ENCODE results near the gene ZBTB42. TPM values are rescaled to one million over a fixed set of nuclear protein-coding genes. Genes with fewer than 3 reads are reported as not detected.
A peak's percentile ranks its signal among the peaks of the same experiment; 100 is the strongest.

ZBTB42 gene
- polyA plus RNA-seq, 1 of the 3 experiments (the other 2 are of a cell fraction), result 3.1 TPM

DNA sequence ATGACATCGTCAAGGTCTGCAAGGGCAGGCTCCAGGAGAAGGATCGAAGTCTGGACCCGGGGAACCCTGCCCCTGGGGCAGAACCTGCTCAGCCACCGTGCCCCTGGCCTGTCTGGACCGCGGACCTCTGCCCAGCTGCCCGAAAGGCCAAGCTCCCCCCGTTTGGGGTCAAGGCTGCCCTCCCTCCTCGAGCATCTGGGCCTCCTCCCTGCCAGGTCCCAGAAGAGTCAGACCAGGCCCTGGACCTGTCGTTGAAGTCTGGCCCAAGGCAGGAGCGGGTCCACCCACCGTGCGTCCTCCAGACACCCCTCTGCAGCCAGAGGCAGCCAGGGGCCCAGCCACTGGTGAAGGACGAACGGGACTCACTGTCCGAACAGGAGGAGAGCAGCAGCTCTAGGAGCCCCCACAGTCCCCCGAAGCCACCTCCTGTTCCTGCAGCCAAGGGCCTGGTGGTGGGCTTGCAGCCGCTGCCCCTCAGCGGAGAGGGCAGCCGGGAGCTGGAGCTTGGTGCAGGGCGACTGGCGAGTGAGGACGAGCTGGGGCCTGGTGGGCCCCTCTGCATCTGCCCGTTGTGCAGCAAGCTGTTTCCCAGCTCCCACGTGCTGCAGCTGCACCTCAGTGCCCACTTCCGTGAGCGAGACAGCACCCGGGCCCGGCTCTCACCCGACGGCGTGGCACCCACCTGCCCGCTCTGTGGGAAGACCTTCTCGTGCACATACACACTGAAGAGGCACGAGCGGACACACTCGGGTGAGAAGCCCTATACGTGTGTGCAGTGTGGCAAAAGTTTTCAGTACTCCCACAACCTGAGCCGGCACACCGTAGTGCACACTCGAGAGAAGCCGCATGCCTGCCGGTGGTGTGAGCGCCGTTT is 856 bp downstream of the ZBTB42 start:
- no peak overlapping the region for H2AFZ ChIP-seq (ENCODE audit: low read depth)
- no peaks in the 10 kb centered on the region for H3K79me2 ChIP-seq (ENCODE audit: insufficient read depth)
- H3K9me3 ChIP-seq, result no peaks in the 10 kb centered on the region
- 78% methylated on average over 22 of the region's 45 CpGs for WGBS (ENCODE audit: low lambda C conversion rate)
- TF ChIP-seq EP300 (IDR thresholded peaks at IDR 0.05; ENCODE audit: borderline replicate concordance in 1 of 2, low read depth in 1 of 2, low read length in 1 of 2) (no peak), GABPA (IDR thresholded peaks at IDR 0.05; ENCODE audit: low read depth) (no peak), NFIC (IDR thresholded peaks at IDR 0.05; ENCODE audit: borderline replicate concordance) (no peak), ELF1 (IDR thresholded peaks at IDR 0.05) (no peak), JUND (IDR thresholded peaks at IDR 0.05) (no peak), RCOR1 (IDR thresholded peaks at IDR 0.05; ENCODE audit: low read length) (no peak), RAD21 (IDR thresholded peaks at IDR 0.05; ENCODE audit: low read length) (no peak), SIN3A (IDR thresholded peaks at IDR 0.05; ENCODE audit: borderline replicate concordance, low read depth, low read length) (no peak), NRF1 (IDR thresholded peaks at IDR 0.05; ENCODE audit: low read depth, low read length) (no peak), POLR2AphosphoS5 (IDR thresholded peaks at IDR 0.05; ENCODE audit: low read depth, low read length) (no peak), EZH2phosphoT487 (IDR thresholded peaks at IDR 0.05; ENCODE audit: borderline replicate concordance, low read depth) (no peak), SMC3 (IDR thresholded peaks at IDR 0.05; ENCODE audit: low read depth, low read length) (no peak)
- TF ChIP-seq, protein P1, sequence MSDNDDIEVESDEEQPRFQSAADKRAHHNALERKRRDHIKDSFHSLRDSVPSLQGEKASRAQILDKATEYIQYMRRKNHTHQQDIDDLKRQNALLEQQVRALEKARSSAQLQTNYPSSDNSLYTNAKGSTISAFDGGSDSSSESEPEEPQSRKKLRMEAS (IDR thresholded peaks at IDR 0.05; ENCODE audit: low read depth), result no peak
- TF ChIP-seq, protein P2, sequence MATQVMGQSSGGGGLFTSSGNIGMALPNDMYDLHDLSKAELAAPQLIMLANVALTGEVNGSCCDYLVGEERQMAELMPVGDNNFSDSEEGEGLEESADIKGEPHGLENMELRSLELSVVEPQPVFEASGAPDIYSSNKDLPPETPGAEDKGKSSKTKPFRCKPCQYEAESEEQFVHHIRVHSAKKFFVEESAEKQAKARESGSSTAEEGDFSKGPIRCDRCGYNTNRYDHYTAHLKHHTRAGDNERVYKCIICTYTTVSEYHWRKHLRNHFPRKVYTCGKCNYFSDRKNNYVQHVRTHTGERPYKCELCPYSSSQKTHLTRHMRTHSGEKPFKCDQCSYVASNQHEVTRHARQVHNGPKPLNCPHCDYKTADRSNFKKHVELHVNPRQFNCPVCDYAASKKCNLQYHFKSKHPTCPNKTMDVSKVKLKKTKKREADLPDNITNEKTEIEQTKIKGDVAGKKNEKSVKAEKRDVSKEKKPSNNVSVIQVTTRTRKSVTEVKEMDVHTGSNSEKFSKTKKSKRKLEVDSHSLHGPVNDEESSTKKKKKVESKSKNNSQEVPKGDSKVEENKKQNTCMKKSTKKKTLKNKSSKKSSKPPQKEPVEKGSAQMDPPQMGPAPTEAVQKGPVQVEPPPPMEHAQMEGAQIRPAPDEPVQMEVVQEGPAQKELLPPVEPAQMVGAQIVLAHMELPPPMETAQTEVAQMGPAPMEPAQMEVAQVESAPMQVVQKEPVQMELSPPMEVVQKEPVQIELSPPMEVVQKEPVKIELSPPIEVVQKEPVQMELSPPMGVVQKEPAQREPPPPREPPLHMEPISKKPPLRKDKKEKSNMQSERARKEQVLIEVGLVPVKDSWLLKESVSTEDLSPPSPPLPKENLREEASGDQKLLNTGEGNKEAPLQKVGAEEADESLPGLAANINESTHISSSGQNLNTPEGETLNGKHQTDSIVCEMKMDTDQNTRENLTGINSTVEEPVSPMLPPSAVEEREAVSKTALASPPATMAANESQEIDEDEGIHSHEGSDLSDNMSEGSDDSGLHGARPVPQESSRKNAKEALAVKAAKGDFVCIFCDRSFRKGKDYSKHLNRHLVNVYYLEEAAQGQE (IDR thresholded peaks at IDR 0.05; ENCODE audit: low read depth, low read length), result no peak
- TF ChIP-seq, protein P3, sequence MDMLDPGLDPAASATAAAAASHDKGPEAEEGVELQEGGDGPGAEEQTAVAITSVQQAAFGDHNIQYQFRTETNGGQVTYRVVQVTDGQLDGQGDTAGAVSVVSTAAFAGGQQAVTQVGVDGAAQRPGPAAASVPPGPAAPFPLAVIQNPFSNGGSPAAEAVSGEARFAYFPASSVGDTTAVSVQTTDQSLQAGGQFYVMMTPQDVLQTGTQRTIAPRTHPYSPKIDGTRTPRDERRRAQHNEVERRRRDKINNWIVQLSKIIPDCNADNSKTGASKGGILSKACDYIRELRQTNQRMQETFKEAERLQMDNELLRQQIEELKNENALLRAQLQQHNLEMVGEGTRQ (IDR thresholded peaks at IDR 0.05; ENCODE audit: borderline replicate concordance, low read depth, low read length), result no peak
- TF ChIP-seq, protein P4, sequence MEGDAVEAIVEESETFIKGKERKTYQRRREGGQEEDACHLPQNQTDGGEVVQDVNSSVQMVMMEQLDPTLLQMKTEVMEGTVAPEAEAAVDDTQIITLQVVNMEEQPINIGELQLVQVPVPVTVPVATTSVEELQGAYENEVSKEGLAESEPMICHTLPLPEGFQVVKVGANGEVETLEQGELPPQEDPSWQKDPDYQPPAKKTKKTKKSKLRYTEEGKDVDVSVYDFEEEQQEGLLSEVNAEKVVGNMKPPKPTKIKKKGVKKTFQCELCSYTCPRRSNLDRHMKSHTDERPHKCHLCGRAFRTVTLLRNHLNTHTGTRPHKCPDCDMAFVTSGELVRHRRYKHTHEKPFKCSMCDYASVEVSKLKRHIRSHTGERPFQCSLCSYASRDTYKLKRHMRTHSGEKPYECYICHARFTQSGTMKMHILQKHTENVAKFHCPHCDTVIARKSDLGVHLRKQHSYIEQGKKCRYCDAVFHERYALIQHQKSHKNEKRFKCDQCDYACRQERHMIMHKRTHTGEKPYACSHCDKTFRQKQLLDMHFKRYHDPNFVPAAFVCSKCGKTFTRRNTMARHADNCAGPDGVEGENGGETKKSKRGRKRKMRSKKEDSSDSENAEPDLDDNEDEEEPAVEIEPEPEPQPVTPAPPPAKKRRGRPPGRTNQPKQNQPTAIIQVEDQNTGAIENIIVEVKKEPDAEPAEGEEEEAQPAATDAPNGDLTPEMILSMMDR (IDR thresholded peaks at IDR 0.05), result no peak
- peak overlapping the region; percentile 63 to 67 for H3K4me3 ChIP-seq (ENCODE audit: low read depth in 2 of 2, low read length in 1 of 2)
- H3K9ac ChIP-seq, result no peak overlapping the region
- DNase-seq, result peak; percentile 41
- peaks cover 23 to 44% of the 10 kb centered on the region in 2 experiments; a peak in 3 of 4 replicates for H3K4me1 ChIP-seq (ENCODE audit: control insufficient read depth in 1 of 2, insufficient read depth in 2 of 2, low read depth in 1 of 2, low read length in 1 of 2)
- no peaks in the 10 kb centered on the region for H4K20me1 ChIP-seq (ENCODE audit: insufficient read depth)
- H3K4me2 ChIP-seq, result peak overlapping the region; percentile 89
- no peak overlapping the region for H3K27ac ChIP-seq (ENCODE audit: low read depth in 2 of 2, low read length in 1 of 2)
- no peaks in the 10 kb centered on the region for H3K9me2 ChIP-seq
- peaks cover 22% of the 10 kb centered on the region for H3F3A ChIP-seq (replicated peaks; ENCODE audit: insufficient read depth)
- H3K27me3 ChIP-seq (ENCODE audit: insufficient read depth), result no peaks in the 10 kb centered on the region
- ChIA-PET CTCF (interaction anchor here (1.2 to 5.2 kb wide), 4 partner anchors 24 to 132 kb away, joined by 3 to 26 read pairs (median 9); no protein-coding TSS in a partner anchor), POLR2A (no interaction called here)
- no peaks in the 10 kb centered on the region for H3K36me3 ChIP-seq (replicated peaks in 1 of 2; ENCODE audit: control insufficient read depth in 1 of 2, insufficient read depth in 2 of 2, low read length in 1 of 2)
